ENCODE measurements around the gene KATNAL1.

Gene KATNAL1

DNA sequence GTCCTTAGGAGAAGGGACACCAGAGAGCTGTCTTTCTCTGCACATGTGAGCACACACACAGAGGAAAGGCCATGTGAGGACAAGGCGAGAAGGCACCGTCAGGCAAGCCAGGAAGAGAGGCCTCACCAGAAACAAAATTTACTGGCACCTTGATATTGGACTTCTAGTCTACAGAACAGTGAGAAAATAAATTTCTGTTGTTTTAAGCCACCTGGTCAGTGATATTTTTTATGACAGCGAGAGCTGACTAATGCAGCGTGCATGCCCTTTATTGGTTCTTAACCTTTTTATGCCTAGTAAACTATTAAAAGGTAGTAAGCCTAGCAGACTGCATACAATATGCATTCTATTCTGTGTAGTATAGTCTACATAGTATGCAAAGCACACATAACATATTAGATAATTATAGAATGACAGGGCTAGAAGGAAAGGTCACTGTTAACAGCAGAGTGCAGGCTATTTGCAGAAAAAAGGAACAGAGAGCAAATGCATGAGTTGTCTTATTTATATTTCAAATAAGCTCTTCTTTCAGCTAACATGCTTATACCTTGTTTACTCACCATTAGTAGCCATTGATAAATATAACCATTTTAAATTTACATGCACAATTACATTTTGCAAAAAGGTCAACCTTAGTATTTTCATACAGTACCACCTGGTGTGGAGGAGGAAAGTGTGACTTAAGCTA, 25.2 kb upstream of the KATNAL1 start:
- no peak for DNase-seq (ENCODE audit: low spot score)

GRCh38 chr13:30331331-30331771, 24.0 kb upstream of the KATNAL1 start:
- no peak for DNase-seq (ENCODE audit: low spot score)

DNA sequence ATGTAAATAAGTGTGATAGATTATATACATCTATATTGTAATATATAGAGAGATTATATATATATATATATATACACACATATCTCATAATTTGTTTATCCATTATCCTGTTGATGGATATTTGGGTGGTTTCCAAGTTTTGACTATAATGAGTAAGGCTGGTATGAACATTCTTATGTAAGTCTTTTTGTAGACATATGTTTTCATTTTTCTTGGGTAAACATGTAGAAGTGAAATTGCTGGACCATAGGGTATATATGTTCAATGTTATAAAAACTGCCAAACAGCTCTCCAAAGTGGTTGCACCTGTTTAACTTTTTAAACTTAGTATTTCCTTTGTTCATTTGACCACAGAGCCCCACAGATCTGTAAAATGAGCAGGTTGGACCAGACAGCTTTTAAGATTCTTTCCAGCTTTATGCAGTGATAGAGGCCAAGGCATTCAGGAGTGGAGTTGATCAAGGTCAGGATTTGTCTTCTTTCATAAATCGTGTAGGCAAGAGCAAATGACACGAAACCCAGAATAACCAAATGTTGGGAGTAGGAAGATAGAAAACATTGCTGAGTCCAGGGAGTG, 21.7 kb upstream of the KATNAL1 start:
- no peak for DNase-seq (ENCODE audit: low spot score)

DNA sequence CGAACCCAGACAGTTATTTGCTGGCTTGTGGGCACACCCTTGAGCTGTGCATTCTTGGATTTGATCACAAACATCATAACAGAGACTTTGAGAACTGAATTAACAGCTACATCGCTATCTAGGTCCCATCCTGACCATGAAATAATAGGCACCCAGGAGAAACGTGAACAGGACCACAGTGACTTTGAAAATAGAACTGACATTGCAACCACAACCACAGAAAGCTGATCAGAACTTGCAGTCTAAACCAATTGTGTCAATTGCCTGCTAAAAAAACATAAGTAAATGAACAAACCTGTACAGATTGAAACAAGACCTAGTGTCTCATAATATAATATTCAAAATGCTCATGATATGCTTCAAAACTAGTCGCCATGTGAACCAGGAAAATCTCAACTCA, 18.3 kb upstream of the KATNAL1 start:
- DNase-seq (ENCODE audit: low spot score): no peak

DNA sequence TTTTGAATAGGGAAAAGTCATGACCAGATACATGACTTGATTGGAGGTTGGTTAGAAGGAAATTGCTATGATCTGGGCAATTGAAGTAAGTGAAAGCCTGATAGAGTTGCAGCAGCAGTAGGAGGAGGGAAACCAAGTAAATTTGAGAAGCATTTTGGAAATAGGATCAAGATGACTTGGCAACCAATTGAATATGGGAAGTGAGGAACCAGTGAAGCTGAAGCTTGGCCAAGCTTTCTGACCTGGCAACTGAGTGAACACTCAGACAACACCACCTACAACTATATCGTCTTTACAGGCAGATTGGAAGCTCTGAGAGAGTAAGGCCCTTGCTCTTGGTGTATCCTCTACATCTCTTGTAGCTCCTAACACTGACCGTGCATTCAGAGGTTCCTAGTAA, 16.2 kb upstream of the KATNAL1 start:
- DNase-seq (ENCODE audit: low spot score): no peak

GRCh38 chr13:30322428-30322827, 15.1 kb upstream of the KATNAL1 start:
- DNase-seq (ENCODE audit: low spot score): no peak

- no peak for DNase-seq (ENCODE audit: low spot score)
These were observed 13.9 kb upstream of the KATNAL1 start for GRCh38 chr13:30321256-30321655.

- no peak for DNase-seq (ENCODE audit: low spot score)
These were observed 12.3 kb upstream of the KATNAL1 start for GRCh38 chr13:30319655-30320054.

DNA sequence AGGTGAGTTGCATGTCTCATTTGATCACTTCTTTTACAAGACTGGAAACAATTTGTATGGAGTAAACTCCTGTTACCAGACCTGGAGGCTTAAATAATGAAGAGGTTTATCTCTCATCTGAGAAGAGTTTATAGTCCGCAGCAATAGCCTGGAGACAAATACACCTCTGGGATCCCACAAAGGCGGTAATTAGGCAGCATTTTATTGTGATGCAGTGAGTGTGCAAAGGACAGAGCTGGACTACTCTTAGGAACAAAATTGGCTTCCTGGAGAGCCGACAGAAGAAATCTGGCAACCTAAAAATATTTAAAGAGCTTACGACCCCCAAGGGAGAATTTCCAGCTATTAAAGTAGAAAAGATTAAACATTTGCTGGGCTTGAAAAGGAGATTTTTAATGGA, 11.8 kb upstream of the KATNAL1 start:
- DNase-seq (ENCODE audit: low spot score): no peak

GRCh38 chr13:30318026-30318425, 10.7 kb upstream of the KATNAL1 start:
- DNase-seq (ENCODE audit: low spot score): no peak

DNA sequence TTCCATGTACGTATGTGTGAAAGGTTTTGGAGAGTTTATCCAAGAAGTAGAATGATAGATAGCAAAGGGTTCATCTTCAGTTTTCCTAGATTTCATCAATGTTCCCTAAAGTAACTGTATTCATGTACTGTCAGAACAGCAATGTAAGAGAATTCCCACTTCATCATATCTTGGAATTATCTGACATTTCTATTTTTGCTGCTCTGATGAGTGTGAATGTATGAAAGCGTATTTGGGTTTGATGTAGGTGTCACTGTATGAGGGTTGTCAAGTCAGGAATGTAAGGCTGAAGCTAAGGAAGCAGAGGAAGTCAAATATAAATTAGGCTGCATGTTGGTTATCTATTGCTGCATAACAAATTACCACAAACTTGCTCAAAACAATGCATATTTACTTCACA, 7.2 kb upstream of the KATNAL1 start:
- no peak for DNase-seq (ENCODE audit: low spot score)

GRCh38 chr13:30314069-30314468, 6.7 kb upstream of the KATNAL1 start:
- no peak for DNase-seq (ENCODE audit: low spot score)

- no peak for DNase-seq (ENCODE audit: low spot score)
These were observed 6.0 kb upstream of the KATNAL1 start for GRCh38 chr13:30313311-30313710.

GRCh38 chr13:30312904-30313303, 5.6 kb upstream of the KATNAL1 start:
- DNase-seq (ENCODE audit: low spot score): no peak

GRCh38 chr13:30308548-30308947, 1.2 kb upstream of the KATNAL1 start:
- DNase-seq (ENCODE audit: low spot score): peak; percentile 33

DNA sequence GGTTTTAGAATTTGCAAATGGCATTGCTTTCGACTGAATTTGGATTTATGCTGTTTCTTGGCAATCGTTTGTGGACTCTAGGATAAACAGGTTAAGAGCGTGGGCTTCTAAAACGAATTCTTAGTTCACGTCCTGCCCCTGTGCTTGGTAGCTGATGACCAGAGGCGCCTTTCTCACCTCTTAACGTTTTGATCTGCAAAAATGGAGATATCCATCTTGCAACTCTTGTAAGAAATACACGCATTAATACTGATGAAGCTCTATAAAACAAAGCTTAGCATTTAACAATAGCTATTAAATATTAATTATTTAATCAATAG, 580 bp upstream of the KATNAL1 start:
- DNase-seq (ENCODE audit: low spot score): no peak

DNA sequence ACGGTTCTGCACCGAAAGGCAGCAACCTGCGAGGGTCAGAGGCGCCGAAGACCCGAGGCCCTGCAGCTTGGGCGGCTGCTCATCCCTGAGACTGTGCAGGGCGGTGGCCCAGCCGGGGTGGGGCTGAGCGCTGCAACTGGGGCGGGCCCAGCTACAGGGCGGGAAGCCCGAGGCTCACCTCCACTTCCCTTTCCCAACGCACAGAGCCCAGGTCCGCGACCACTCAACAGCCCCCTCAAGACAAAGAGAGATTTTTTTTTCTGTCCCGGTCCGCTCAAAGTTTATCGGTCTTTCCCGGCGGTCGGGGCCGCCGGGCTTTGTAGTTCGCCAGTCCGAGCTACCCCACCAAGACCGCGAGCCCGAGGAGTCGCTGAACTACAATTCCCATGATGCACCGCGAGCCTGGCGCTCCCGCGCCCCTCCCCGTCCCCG, 573 bp downstream of the KATNAL1 start:
- peak; percentile 95 for DNase-seq (ENCODE audit: low spot score)

DNA sequence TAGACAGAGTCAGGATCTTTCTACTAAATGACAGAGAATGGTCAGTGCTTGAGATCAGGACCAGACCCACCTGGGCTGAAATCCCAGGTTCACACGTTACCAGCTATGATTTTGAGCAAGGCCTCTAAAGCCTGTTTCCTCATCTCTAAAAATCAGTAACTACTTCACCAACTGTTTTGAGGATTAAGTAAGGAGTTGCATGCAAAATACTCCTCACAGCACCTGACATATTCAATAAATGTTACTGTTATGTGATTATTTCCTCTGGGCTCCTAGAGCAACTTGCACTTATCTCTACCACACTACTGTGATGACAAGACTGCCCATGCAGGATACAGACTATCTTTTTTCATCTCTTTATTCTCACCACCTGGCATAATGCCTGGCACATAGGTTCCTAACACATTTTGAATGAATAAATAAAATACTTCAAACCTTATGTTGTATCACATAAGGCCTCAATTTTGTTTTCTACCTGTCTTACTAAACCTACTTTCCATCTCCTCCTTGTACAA, 1.8 kb downstream of the KATNAL1 start:
- DNase-seq (ENCODE audit: low spot score): peak; percentile 31

DNA sequence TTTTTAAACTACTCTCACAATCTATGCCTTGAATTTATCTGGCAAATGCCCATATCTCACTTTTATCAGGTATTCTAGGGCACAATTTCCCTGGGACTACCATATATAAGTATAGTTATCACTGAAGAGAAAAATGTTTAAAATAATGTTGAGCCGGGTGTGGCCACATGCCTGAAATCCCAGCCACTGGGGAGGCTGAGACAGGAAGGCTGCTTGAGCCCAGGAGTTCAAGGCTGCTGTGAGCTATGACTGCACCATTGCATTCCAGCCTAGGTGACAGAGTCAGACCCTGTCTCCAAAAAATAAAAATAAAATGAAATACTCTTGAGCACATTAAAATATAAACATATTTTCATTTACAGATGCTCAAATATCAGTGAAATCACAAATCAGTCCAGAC, 4.1 kb downstream of the KATNAL1 start:
- no peak for DNase-seq (ENCODE audit: low spot score)

DNA sequence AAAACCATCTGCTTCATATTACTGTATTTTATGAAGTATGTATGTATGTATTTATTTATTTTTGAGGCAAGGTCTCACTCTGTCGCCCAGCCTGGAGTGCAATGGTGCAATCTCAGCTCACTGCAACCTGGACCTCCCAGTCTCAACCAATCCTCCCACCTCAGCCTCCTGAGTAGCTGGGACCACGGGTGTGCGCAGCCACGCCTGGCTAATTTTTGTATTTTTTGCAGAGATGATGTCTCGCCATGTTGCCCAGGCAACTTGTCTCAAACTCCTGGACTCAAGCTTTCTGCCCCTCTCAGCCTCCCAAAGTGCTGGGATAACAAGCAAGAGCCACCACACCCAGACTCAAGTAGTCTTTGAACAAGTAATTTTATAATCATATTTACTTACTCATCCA, 5.5 kb downstream of the KATNAL1 start:
- no peak for DNase-seq (ENCODE audit: low spot score)

- DNase-seq (ENCODE audit: low spot score): no peak
These were observed 6.8 kb downstream of the KATNAL1 start for GRCh38 chr13:30300596-30300995.

DNA sequence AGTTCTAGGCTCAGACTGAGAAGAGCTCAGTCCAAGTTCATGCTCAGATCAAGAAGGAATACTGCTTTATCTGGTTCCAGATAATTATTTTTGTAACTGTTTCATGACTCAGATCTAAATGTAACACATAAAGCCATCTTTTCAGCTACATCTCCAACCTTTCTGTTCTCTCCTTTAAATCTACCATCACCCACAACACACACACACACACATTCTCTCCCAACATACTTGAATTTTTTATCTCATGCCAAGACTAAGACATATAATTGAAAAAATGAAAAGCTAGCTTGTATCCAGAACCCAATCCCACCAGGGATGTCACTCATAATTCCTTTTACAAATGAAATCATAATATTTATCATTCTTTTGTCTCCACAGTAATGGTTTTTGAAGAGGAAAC, 7.6 kb downstream of the KATNAL1 start:
- no peak for DNase-seq (ENCODE audit: low spot score)

DNA sequence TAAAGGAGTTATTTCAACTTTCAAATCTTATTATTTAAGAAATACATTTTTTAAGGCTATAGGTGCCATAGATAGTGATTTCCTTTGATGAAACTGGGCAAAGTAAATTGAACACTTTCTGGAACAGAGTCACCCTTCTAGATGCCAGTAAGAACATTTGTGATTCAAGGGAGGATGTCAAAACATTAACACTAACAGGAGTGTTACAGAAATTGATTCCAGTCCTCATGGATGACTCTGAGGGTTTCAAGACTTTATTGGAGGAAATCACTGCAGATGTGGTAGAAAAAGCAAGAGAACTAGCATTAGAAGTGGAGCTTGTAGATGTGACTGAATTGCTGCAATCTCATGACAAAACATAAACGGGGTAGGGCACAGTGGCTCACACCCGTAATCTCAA, 12.2 kb downstream of the KATNAL1 start:
- DNase-seq (ENCODE audit: low spot score): no peak

DNA sequence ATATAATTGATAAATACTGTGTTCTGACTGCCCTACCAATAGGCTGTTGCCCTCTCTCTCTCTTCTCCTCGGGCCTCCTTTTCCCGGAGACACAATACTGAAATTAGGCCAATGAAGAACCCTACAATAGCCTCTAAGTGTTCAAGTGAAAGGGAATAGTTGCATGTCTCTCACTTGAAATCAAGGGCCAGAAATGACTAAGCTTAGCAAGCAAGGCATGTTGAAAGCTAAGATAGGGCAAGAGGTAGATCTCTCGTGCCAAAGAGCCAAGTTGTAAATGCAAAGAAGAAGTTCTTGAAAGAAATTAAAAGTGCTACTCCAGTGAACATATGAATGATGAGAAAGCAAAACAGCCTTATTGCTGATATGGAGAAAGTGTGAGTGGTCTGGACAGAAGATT, 13.3 kb downstream of the KATNAL1 start:
- no peak for DNase-seq (ENCODE audit: low spot score)

All from activated CD4-positive, alpha-beta T cell treated with anti-CD3 and anti-CD28 coated beads, Interleukin-2, Interleukin-4, amounts not matched to agents 100 ng/mL and 50 ng/mL, durations not matched to agents 16 hours and 8 hours (primary cell).